C4-2B (cell line): Measurements from ENCODE around the gene WDR76.

Source experiments
- CTCF ChIP-seq: fragments of 450-650 bp; conservative IDR thresholded peaks from 2 replicates; pipeline ENCODE4 v1.5.1; 2017; ENCODE audit warnings: mild to moderate bottlenecking
- ZFX ChIP-seq: fragments of 450-650 bp; IDR thresholded peaks from 2 replicates; pipeline ENCODE4 v1.6.1; 2017

GRCh38 chr15:43899928-43900327 lies 73.1 kb downstream of the WDR76 start:
- TF ChIP-seq CTCF: no peak
- TF ChIP-seq ZFX: no peak
